Endometrial microvascular endothelial cells (primary cell): Measurements from ENCODE around the gene SAMD4A. TPM values are rescaled to one million over a fixed set of nuclear protein-coding genes. Genes with fewer than 3 reads are reported as not detected.

Experiments
- in situ Hi-C: cut with HindIII; loops from 2 replicates; pipeline ENCODE4 v1.10.0; 2017; ENCODE audit warnings: low sequenced_read_pairs, low pct_unique_long_range_greater_than_20kb; ENCODE audit errors: inconsistent ontology term
- total RNA-seq: library from RNA; depleted of rRNA; stranded (reverse); fragments of >200 nt; gene quantifications from one replicate; pipeline ENCODE4 v1.2.3, GENCODE V29; 2015; ENCODE audit errors: inconsistent ontology term

Gene SAMD4A
- total RNA-seq, 1 donor from 2014 or later, result 36.1 TPM

DNA sequence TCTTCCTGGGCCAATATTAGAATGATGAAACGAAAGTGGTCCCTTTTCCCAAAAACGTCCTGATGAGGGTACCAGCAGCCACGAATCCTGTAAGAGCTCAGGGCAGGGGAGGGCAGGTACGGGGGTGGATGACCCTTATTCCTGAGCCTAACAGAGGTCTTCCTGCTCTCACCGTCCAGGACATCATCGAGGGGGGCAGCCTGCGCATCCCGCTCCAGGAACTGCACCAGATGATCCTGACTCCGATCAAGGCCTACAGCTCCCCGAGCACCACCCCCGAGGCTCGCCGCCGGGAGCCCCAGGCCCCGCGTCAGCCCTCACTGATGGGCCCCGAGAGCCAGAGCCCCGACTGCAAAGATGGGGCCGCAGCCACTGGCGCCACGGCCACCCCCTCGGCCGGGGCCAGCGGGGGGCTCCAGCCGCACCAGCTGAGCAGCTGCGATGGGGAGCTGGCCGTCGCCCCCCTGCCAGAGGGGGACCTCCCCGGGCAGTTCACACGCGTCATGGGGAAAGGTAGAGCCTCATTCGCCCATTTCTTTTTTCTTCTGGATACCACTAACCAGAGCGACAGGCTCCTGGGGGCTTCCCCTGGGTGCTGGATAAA is 193.2 kb downstream of the SAMD4A start:
- in situ Hi-C loops, result no loop called here

- in situ Hi-C loops, result no loop called here
These were observed 194.1 kb downstream of the SAMD4A start for GRCh38 chr14:54760866-54761575.

DNA sequence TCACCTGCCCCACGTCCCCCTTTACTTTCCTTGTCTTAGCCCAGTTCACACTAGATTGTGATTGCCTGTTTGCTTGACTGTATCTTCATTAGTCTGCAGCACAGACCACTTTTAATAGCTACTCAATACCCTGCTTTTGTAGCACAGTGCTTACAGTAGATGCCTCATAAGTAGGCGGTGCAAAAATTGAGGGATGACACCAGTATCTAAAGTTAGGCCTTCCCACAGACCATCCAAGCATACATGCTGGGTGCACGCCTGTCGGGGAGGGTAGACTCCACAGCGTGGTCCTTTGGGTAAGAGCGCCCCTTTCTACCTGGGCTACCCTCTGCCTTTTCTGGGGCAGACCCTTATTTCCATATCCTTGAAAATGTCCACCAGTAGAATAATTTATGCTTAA is 194.9 kb downstream of the SAMD4A start:
- in situ Hi-C loops, result no loop called here

DNA sequence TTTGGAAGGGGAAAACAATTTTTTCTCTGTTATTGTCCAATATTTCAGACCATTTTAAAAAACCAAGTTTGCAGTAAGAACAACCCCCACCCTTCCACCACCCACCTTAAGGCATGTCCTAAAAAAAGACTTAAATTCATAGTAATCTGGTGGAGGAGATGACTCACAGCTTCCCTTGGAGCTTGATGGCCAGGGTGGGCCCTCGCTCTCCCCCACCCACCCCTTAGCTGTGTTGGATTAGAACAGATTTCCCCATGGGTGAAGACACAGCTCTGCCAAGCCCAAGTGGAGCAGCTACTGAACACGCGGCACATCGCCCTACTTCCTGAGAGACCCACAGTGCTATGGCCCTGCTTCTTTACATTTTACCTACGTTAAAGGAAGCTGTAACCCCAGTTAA is 195.4 kb downstream of the SAMD4A start:
- in situ Hi-C loops, result no loop called here

DNA sequence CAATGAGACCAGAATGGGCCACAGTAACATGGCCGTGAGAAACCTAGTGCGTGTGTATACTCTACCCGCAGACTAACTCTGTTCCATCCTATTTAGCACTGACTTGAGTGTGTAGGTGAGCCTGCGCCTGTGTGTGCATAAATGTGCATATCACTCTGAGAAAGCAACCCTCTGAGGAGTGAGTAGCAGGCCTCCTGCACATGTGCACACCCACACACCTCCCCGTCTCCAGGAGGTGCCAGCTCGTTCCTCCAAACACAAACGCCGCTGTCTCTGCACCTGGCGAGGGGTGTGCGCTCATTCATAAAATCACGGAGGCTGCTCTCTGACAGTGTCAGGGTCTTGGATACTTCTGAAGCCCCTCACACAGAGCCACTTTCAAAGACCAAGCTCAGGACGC is 196.8 kb downstream of the SAMD4A start:
- in situ Hi-C loops, result no loop called here

- in situ Hi-C loops, result no loop called here
These were observed 199.6 kb downstream of the SAMD4A start for GRCh38 chr14:54766276-54767138.

DNA sequence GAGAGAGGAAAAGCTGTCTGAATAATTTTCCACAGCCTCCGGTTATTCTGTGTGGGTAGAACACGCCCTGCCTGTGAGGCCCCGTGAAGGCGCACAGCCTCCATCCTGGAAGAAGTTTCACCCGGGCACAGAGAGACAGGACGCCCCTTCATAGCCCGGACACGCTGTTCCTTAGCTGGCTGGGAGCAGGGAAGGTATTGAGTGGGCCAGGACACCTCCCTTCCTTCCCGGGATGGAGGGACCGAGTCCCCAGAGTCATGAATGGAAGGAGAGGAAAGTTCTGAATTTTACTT is 200.2 kb downstream of the SAMD4A start:
- in situ Hi-C loops, result no loop called here

DNA sequence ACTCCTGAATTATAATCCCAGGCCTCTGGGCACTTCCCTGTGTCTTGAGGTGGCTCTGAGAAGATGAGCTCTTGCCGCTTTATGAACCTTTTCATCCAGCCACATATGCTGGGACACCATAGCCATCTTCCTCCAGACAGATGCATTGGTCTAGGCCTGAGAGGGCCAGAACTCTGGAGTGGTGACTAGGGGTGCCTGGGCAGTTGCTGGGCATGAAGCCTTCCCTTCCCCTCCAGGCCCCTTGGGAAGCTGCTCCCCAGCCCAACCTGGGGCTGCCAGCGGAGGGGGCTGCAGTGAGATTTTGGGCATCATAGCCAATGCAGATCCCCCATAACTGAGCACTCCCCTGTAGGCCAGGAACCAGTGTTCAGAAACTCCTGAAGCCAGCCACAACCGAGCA is 200.5 kb downstream of the SAMD4A start:
- in situ Hi-C loops, result no loop called here

DNA sequence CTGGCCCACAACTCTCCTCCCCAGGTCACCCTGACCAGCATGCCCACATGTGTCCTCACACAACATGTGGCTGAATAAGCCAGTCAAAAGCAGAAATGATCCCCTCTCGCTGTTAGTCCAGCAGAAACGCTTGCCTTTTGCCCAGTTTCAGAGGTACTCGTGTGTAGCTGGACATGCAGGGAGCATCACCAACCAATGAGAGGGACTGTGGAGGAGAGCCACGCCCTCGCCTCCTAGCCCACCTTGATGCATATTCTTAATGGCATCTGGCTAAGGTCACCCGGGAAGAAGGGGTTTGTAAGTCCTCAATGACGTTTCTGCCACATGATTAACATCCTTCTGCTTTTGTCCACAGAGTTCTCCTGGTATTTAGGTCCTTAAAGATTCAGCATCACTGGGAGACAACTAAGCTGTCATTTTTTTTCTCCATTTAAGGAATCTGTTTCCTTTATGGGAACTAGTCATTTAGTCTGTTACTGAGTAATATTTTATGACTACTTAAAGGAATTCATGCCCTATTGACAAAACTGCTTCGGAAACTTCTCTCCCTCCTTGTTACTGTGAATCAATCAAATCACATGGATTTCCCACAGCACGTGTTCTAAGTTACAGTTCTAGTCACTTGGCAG is 201.7 kb downstream of the SAMD4A start:
- in situ Hi-C loops, result no loop called here

DNA sequence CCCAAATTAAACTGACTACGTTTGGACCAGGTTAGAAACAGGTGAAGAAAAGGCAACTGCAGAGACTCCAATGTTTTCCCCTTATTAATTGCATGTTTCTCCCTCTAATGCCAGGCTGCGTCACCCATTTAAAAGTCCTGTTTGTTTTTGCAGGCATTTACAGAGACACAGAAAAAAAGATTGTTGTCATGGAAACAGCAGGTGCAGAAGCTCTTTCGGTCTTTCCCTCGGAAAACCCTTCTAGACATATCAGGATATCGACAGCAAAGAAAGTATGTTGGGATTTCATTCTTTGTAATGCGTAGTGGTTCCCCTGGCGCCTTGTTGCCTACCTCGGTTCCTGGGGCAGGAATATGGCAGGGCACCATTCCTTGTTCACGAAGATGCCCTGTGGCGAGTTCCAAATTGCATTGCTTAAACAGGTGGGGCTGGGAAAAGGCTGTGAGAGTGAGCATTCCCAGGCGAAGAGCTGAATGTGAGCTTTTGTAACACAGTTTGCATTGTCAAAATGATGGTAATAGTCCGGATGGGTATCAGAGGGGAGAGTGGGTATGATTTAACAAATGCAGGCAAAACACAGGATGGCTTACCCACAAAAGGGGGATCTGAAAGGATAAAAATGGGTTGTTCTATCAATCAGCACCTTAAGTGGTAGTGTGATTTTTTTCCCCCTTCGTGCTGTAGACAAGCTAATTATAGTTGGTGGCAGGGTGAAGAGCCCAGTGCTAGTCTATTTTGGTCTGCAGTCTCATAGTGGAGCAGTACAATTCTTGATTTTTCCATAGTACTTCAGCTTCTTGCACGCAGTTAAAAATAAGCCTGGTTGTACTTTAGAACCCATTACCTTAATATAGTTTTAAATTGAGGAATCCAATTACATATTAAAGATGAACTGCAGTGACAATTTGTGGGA is 203.3 kb downstream of the SAMD4A start:
- in situ Hi-C loops, result no loop called here

GRCh38 chr14:54771411-54772027 is 204.6 kb downstream of the SAMD4A start:
- in situ Hi-C loops, result no loop called here

DNA sequence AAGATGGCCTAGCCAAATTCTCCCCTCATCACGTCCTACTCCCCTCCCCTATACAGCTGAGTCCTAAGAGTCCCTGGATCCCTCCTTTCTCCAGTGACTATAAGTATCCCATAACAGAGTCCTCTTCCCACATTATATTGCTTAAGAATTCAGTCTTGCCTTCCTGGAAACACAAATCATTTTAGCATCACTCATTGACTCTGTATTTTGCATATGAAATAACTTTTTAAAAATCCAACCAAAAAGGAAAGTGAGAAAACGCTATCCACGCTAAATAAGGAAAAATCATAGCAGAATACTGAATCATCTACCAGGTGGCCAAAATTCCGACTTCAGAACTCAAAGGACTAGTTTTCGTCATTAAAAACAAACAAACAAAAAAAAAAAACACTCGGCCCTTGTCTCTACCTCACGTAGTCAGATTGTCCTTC is 205.5 kb downstream of the SAMD4A start:
- in situ Hi-C loops, result no loop called here

GRCh38 chr14:54773171-54774006 is 206.5 kb downstream of the SAMD4A start:
- in situ Hi-C loops, result no loop called here

DNA sequence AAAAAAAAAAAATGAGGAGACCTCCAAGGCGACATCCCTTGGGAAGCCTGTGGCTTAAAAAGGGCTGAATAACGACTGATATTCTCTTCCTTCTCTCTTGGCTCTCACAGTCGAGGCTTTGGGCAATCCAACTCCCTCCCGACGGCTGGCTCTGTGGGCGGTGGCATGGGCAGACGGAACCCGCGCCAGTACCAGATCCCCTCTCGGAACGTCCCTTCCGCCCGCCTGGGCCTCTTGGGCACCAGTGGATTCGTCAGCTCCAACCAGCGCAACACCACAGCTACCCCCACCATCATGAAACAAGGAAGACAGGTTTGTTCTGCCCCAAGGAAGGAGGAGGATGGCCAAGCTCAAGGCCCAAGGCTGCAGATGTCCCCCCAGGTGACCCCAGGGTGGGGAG is 207.9 kb downstream of the SAMD4A start:
- in situ Hi-C loops, result no loop called here

- in situ Hi-C loops, result no loop called here
These were observed 208.7 kb downstream of the SAMD4A start for GRCh38 chr14:54775486-54776140.

DNA sequence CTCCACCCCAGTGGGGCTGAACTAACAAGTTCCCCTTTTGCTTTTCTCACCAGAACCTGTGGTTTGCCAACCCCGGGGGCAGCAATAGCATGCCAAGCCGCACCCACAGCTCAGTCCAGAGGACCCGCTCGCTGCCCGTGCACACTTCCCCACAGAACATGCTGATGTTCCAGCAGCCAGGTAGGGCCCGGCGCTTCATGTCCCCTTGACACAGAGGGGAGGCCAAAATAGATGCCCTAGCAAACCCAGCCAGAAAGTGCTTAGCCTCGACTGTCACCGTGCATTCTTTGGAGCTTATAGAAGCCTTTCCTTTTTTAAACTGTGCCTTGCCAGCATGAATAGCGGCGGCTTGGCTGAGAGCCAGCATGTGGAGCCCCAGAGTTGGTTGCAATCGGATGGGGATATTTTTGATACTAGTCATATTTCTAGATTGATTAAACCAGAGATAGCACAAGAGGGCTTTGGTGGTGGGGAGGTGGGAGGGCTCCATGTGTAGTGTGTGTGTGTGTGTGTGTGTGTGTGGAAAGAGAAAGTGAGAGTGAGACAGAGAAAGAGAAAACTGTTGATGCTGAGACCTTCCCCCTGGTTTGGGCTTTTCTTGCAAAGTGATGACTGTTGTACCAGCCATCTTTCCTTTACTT is 209.6 kb downstream of the SAMD4A start:
- in situ Hi-C loops, result no loop called here

DNA sequence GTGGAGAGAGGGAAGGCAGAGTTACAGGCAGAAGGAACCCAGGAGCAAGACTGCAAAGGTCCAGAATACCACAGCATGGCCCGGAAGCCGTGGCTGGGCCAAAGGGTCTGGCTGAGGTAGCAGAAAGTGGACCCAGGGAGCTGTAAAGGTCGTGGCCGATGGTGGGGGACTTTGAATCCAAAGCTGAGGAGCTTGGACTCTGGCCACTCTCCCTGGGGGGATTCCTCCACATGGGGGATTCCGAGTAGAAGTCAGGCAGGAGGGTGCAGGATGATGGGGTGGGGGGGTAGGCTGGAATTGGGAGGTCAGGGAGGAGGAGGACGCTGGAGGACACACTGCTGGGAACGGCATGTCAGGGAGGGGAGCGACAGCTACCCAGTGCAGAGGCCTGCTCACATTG is 210.5 kb downstream of the SAMD4A start:
- in situ Hi-C loops, result no loop called here
